Keratinocyte (primary cell): ENCODE results near the gene DCST2. TPM values are rescaled to one million over a fixed set of nuclear protein-coding genes. Genes with fewer than 3 reads are reported as not detected.
A peak's percentile ranks its signal among the peaks of the same experiment; 100 is the strongest.

Experiments
- DNase-seq: peaks from one replicate; pipeline ENCODE4 v3.0.0-alpha.2; 2011; ENCODE audit warnings: low read depth, missing footprints, low spot score
- FAIRE-seq: peaks from 2 replicates; lab custom pipeline; 2011; peaks lifted over from hg19 to GRCh38; lab: Jason Lieb, UNC
- H2AFZ ChIP-seq: 2 replicates; pipeline ENCODE4 v1.6.0; 2012; ENCODE audit warnings: low read length, control low read depth, inconsistent platforms; ENCODE audit not compliant: control insufficient read depth
- H3K27ac ChIP-seq: 2 replicates; pipeline ENCODE4 v1.5.1; 2011; ENCODE audit warnings: low read length; ENCODE audit not compliant: control insufficient read depth, insufficient read depth
- H3K27me3 ChIP-seq: 3 replicates; pipeline ENCODE4 v1.6.0; 2011; ENCODE audit warnings: low read length; ENCODE audit not compliant: control insufficient read depth, insufficient read depth; ENCODE audit errors: extremely low read depth
- H3K36me3 ChIP-seq, 2 experiments: 2 replicates in 1 of 2; 3 replicates in 1 of 2; pipeline ENCODE4 v1.5.1; 2011; ENCODE audit warnings: low read length in 2 of 2, mild to moderate bottlenecking in 1 of 2; ENCODE audit not compliant: control insufficient read depth in 2 of 2, insufficient read depth in 2 of 2; ENCODE audit errors: extremely low read depth in 1 of 2
- H3K4me1 ChIP-seq: 3 replicates; pipeline ENCODE4 v1.5.1; 2011; ENCODE audit warnings: low read length; ENCODE audit not compliant: control insufficient read depth, insufficient read depth; ENCODE audit errors: extremely low read depth
- H3K4me2 ChIP-seq: 3 replicates; pipeline ENCODE4 v1.6.0; 2011; ENCODE audit warnings: low read depth, low read length; ENCODE audit not compliant: control insufficient read depth, insufficient read depth; ENCODE audit errors: extremely low read depth
- H3K4me3 ChIP-seq, 3 experiments: fragments of 200-600 bp in 1 of 3; sonication (generic) in 1 of 3; 2 replicates in 2 of 3; 3 replicates in 1 of 3; pipeline ENCODE4 v1.5.1; 2011 to 2016; ENCODE audit warnings: low read length in 3 of 3, mild to moderate bottlenecking in 3 of 3, control low read depth in 2 of 3, inconsistent platforms in 1 of 3, low read depth in 1 of 3, mixed read lengths in 1 of 3, mixed run types in 1 of 3, moderate library complexity in 1 of 3; ENCODE audit not compliant: control insufficient read depth in 2 of 3, insufficient read depth in 2 of 3; ENCODE audit errors: extremely low read depth in 1 of 3
- H3K79me2 ChIP-seq: 2 replicates; pipeline ENCODE4 v1.6.0; 2012; ENCODE audit warnings: low read length; ENCODE audit not compliant: control insufficient read depth, insufficient read depth
- H3K9ac ChIP-seq: 3 replicates; pipeline ENCODE4 v1.6.0; 2011; ENCODE audit warnings: low read length; ENCODE audit not compliant: control insufficient read depth, insufficient read depth; ENCODE audit errors: extremely low read depth
- H3K9me1 ChIP-seq: 3 replicates; pipeline ENCODE4 v1.6.0; 2011; ENCODE audit warnings: low read length; ENCODE audit not compliant: control insufficient read depth, insufficient read depth; ENCODE audit errors: extremely low read depth
- H3K9me3 ChIP-seq: 2 replicates; pipeline ENCODE4 v1.5.1; 2012; ENCODE audit warnings: low read depth, low read length; ENCODE audit not compliant: control insufficient read depth
- H4K20me1 ChIP-seq: 3 replicates; pipeline ENCODE4 v1.6.0; 2011; ENCODE audit warnings: low read length; ENCODE audit not compliant: control insufficient read depth, insufficient read depth; ENCODE audit errors: extremely low read depth
- EZH2 ChIP-seq: IDR thresholded peaks from one replicate; pipeline ENCODE4 v1.6.1; 2012; ENCODE audit warnings: inconsistent platforms, mild to moderate bottlenecking, low read length, moderate library complexity
- dilution Hi-C: fragments of 300-500 bp; cut with MboI; formaldehyde crosslinking; loops from one replicate; pipeline ENCODE4 v1.7.0; 2020; ENCODE audit warnings: low sequenced_read_pairs; ENCODE audit not compliant: extremely low pct_ligation_motif_present
- polyA minus RNA-seq, 3 experiments: library from RNA; depleted of rRNA, polyadenylated mRNA; stranded (reverse); fragments of >200 nt; gene quantifications; 1 replicate in 1 of 3; 2 replicates in 1 of 3; 3 replicates in 1 of 3; pipeline ENCODE4 v1.2.3, GENCODE V29; 2011
- polyA plus RNA-seq, 5 experiments: library from polyadenylated mRNA; depleted of rRNA in 3 of 5; stranded (reverse) in 3 of 5; stranded (forward) in 1 of 5; unstranded in 1 of 5; fragments of >200 nt; gene quantifications; 1 replicate in 1 of 5; 2 replicates in 3 of 5; 3 replicates in 1 of 5; pipeline versions ENCODE4 v1.2.1 to v1.2.3, GENCODE V29; 2011 to 2012; ENCODE audit warnings: missing spikeins in 2 of 5, low read depth in 1 of 5, low replicate concordance in 1 of 5
- TF ChIP-seq, protein P1 (sequence below), 3 experiments: IDR thresholded peaks in 1 of 3; conservative IDR thresholded peaks in 1 of 3; optimal IDR thresholded peaks in 1 of 3; 2 replicates in 2 of 3; 3 replicates in 1 of 3; pipeline versions ENCODE3 to v1.5.1; 2011; ENCODE audit warnings: low read length in 3 of 3, mild to moderate bottlenecking in 3 of 3, moderate library complexity in 2 of 3, control low read depth in 1 of 3, inconsistent platforms in 1 of 3; ENCODE audit not compliant: insufficient read depth in 2 of 3; ENCODE audit errors: extremely low read depth in 1 of 3

The DCST2 gene
- polyA plus RNA-seq (0.11 to 0.46 TPM (median 0.14 TPM) in 3 replicates), polyA minus RNA-seq (0.16 TPM in 1 of 3 replicates, not detected in the others)
- 0.20 TPM for polyA plus RNA-seq (2011; ENCODE audit: low read depth)
- polyA plus RNA-seq (2011; cell fraction: cytosol; rRNA removed) = 0.06 TPM in 1 of 2 replicates, not detected in the other
- 1.0 and 1.1 TPM in 2 replicates for polyA plus RNA-seq (2011; cell fraction: nucleus; rRNA removed)
- polyA plus RNA-seq (2012; ENCODE audit: low replicate concordance) = 0.13 and 1.3 TPM in 2 replicates
- polyA minus RNA-seq (2011; cell fraction: cytosol; rRNA and poly(A)+ RNA removed) = not detected
- not detected in 2 replicates for polyA minus RNA-seq (2011; cell fraction: nucleus; rRNA and poly(A)+ RNA removed)

GRCh38 chr1:155033524-155033923, at the start of gene DCST2, which contains the start of gene DCST1:
TSS of gene DCST2 (minus strand) at chr1:155033781. CDS start at chr1:155033701, 80 bp downstream.
TSS of gene DCST1 (plus strand) at chr1:155033824. CDS start at chr1:155034037, 213 bp downstream.
- no peaks in the 10 kb centered on the region for H3K79me2 ChIP-seq

GRCh38 chr1:155083052-155083541, 49.5 kb upstream of the DCST2 start:
- no peak overlapping the region for H3K27ac ChIP-seq
- no peaks in the 10 kb centered on the region for H3K79me2 ChIP-seq
- H3K9me3 ChIP-seq = no peaks in the 10 kb centered on the region
- peak overlapping the region; percentile 21 for H2AFZ ChIP-seq
- peaks cover 38% of the 10 kb centered on the region for H3K27me3 ChIP-seq
- FAIRE-seq (no peak), DNase-seq (no peak)
- TF ChIP-seq EZH2 = no peak
- TF ChIP-seq, protein P1, sequence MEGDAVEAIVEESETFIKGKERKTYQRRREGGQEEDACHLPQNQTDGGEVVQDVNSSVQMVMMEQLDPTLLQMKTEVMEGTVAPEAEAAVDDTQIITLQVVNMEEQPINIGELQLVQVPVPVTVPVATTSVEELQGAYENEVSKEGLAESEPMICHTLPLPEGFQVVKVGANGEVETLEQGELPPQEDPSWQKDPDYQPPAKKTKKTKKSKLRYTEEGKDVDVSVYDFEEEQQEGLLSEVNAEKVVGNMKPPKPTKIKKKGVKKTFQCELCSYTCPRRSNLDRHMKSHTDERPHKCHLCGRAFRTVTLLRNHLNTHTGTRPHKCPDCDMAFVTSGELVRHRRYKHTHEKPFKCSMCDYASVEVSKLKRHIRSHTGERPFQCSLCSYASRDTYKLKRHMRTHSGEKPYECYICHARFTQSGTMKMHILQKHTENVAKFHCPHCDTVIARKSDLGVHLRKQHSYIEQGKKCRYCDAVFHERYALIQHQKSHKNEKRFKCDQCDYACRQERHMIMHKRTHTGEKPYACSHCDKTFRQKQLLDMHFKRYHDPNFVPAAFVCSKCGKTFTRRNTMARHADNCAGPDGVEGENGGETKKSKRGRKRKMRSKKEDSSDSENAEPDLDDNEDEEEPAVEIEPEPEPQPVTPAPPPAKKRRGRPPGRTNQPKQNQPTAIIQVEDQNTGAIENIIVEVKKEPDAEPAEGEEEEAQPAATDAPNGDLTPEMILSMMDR (optimal IDR thresholded peaks at IDR 0.05 in 1 of 3, IDR thresholded peaks at IDR 0.05 in 1 of 3, conservative IDR thresholded peaks at IDR 0.05 in 1 of 3; ENCODE audit: extremely low read depth in 1 of 3, insufficient read depth in 2 of 3, low read length in 3 of 3) = no peak
- H3K36me3 ChIP-seq = no peaks in the 10 kb centered on the region
- no peak overlapping the region for H3K9ac ChIP-seq
- no peaks in the 10 kb centered on the region for H4K20me1 ChIP-seq
- H3K4me3 ChIP-seq = no peak overlapping the region
- dilution Hi-C loops = no loop called here
- peaks cover 60% of the 10 kb centered on the region for H3K4me1 ChIP-seq
- H3K9me1 ChIP-seq = no peaks in the 10 kb centered on the region
- peak overlapping the region; percentile 56 for H3K4me2 ChIP-seq

More at GRCh38 chr1:155033524-155033923, at the start of gene DCST2, which contains the start of gene DCST1:
- Histone ChIP-seq H3K27me3 (no peaks in the 10 kb centered on the region), H3K4me2 (peak within 1 kb of the TSS; percentile 7), H4K20me1 (no peaks in the 10 kb centered on the region), H3K9me3 (no peaks in the 10 kb centered on the region), H3K9ac (no peak within 1 kb of the TSS), H3K9me1 (no peaks in the 10 kb centered on the region), H3K27ac (no peak within 1 kb of the TSS), H3K4me3 (no peak within 1 kb of the TSS), H3K36me3 (no peaks in the 10 kb centered on the region), H3K4me1 (peaks cover 21% of the 10 kb centered on the region), H2AFZ (peak within 1 kb of the TSS; percentile 16)
- no peak for DNase-seq
- TF ChIP-seq EZH2 = no peak
- TF ChIP-seq, protein P1 (optimal IDR thresholded peaks at IDR 0.05 in 1 of 3, IDR thresholded peaks at IDR 0.05 in 1 of 3, conservative IDR thresholded peaks at IDR 0.05 in 1 of 3; ENCODE audit: extremely low read depth in 1 of 3, insufficient read depth in 2 of 3, low read length in 3 of 3) = no peak
- dilution Hi-C loops = no loop called here
- FAIRE-seq = no peak
